ENCODE measurements around the gene BCL11A.

GRCh38 chr2:60512062-60512622, 41.3 kb downstream of the BCL11A start:
- TF ChIP-seq CTCF (conservative IDR thresholded peaks at IDR 0.05) (no peak), ZFX (IDR thresholded peaks at IDR 0.05) (no peak)

All from C4-2B (cell line).